GM12865 (cell line): ENCODE measurements around the gene LHFPL6.

Experiments used
- DNase-seq: peaks from one replicate; pipeline ENCODE4 v3.0.0; 2010; ENCODE audit warnings: low read depth
- H3K4me3 ChIP-seq: 2 replicates; pipeline ENCODE4 v1.5.1; 2011; ENCODE audit warnings: mild to moderate bottlenecking, low read depth, low read length, control low read depth
- TF ChIP-seq, protein P1 (sequence below): IDR thresholded peaks from 2 replicates; pipeline ENCODE4 v1.5.1; 2011; ENCODE audit warnings: low read length, control low read depth, low read depth, inconsistent platforms; ENCODE audit not compliant: insufficient read depth; ENCODE audit errors: missing control alignments

The LHFPL6 gene

DNA sequence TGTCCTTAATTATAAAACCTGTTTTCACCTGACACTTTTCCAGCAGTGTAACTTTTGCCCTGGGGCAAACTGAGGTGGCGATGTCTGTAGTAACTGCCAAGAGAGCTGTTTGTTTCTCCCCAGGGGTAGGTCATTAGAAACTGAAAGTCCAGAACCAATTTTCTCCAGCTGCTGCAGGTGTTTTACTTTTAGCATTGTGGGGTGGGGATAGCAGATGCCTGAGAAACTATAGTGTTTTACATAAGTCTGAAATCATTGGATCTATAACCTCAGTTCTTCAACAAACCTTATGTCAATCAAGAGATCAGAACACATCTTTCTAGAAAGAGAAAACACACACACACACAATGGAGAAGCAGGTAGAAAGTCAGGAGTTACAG lies 92.7 kb downstream of the LHFPL6 start:
- TF ChIP-seq, protein P1, sequence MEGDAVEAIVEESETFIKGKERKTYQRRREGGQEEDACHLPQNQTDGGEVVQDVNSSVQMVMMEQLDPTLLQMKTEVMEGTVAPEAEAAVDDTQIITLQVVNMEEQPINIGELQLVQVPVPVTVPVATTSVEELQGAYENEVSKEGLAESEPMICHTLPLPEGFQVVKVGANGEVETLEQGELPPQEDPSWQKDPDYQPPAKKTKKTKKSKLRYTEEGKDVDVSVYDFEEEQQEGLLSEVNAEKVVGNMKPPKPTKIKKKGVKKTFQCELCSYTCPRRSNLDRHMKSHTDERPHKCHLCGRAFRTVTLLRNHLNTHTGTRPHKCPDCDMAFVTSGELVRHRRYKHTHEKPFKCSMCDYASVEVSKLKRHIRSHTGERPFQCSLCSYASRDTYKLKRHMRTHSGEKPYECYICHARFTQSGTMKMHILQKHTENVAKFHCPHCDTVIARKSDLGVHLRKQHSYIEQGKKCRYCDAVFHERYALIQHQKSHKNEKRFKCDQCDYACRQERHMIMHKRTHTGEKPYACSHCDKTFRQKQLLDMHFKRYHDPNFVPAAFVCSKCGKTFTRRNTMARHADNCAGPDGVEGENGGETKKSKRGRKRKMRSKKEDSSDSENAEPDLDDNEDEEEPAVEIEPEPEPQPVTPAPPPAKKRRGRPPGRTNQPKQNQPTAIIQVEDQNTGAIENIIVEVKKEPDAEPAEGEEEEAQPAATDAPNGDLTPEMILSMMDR = no peak
- peak; percentile 65 for DNase-seq
- no peak overlapping the region for H3K4me3 ChIP-seq

DNA sequence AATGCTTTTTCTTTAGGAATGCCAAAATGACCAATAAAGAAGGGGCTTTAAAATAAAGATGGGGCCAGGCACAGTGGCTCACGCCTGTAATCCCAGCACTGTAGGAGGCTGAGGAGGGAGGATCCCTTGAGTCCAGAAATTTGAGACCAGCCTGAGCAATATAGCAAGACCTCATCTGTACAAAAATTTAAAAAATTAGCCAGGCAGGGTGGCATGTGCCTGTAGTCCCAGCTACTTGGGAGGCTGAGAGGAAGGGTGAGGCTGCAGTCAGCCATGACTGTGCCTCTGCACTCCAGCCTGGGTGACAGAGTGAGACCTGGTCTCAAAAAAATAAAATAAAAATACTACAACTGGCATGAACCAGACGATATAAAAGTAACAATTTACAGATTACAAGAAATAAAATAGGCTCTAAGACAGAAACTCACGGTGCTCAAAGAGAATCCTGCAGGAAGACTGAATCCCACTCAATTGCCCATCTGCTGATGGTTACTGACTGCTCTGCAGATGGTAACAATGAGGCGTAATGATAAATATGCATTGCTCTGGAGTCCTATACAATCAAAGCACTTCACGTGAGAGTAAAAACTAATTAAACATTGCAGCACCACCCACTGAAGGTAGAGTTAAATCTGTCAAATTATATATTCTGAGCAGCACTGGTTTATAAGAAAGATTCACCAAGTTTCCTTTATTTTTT lies 93.2 kb downstream of the LHFPL6 start:
- TF ChIP-seq, protein P1 = no peak
- no peak for DNase-seq
- no peak overlapping the region for H3K4me3 ChIP-seq

DNA sequence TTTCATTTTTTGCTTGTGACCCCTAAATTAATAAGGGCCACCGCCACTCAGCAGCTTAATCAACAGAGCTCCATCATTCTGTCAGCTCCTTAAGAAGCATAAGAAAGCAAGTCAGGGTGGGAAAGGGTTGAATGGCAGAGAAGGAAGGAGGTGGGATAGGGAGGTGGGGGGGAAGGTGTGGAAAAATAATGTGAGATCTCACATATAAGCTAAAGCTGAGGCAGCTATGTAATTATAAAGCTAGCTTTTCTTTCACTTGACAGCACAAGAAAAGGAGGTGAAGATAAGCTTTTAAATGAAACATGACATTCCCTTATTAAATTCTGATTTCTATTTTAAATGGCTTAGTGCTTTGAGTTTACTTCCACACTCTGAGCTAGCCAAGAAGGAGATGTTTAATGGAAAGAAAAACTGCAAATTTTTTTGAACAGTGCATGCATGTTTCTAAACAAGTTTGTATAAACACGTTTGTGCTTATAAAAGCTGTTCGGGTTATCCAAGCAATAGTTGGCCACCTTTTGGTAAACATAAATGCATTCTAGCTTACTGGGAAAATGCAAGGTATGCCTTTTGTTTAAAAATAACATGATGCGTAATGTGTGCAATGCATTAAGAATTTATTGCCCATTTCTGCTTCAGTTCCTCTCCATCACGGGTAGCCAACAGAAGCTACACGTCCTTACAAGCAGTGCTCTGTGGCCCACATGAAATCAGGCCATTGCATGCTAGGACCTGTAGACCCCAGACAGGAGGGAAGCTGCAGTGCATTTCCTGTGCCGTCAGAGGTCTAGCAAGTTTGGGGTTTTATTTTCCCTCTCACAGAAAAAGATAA lies 96.2 kb downstream of the LHFPL6 start:
- TF ChIP-seq, protein P1 = no peak
- H3K4me3 ChIP-seq = no peak overlapping the region
- DNase-seq = no peak

DNA sequence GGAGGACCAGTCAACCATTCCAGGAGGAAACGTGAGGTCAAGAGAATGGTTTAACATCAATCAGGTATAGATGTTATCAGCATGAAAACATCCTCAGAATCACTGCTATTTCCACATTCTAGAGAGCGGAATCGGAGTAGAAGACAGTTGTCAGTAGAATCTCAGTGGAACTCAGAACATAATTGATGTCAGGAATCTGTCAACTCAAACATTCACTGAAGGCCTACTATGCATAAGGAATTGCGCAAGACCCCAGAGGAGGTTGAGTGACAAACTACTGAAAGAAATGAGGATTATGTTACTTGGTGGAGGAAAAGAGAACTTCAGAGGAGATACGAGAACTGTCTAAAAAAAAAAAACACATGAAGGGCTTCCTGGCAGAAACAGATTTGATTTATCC lies 97.8 kb downstream of the LHFPL6 start:
- TF ChIP-seq, protein P1 = no peak
- H3K4me3 ChIP-seq = no peak overlapping the region
- no peak for DNase-seq

DNA sequence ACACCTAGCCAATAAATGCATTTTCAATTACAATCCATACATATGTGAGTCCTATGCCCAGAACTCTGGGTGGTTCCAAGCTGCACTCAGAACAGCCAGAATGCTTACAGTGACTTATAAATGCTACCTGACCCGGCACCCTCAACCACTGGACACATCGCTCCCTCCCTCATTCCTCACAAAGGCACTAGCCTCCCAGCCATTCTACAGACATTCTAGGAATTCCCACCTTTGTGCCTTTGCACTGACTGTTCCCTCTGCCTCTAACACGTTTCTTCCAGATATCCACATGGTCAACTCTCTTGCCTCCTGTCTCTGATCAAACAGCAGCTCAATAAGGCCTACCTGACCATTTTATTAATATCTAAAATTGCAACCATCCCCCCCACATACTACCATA lies 99.9 kb downstream of the LHFPL6 start:
- DNase-seq = no peak
- H3K4me3 ChIP-seq = no peak overlapping the region
- TF ChIP-seq, protein P1 = no peak

DNA sequence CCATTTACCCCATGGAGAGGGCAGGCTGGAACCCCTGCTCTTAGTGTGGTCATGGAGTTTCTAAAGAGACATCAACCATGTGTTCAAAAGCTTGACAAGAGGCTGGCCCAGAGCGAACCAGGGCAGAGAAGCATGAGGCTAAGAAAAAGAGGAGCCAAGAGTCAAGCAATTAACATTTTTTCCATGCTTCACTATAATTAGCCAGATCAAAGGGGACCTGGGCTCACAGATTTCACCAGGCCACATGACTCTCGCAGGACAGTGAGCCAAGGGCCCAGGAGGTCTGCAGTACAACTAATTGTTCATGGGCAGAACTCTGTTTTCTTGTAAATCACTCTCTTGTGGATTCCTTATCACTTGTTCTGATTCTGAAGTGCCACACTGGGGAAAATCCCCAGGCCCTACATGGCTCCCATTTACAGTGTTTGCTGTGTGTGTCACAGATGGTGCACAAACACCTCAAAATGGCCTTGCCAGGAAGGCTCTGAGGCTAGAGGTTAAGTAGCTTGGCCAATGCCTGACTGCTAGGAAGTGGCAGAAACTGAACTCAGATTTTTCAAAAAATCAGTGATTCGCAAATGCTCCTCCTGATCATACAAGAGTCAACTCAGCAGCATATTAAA lies 101.2 kb downstream of the LHFPL6 start:
- DNase-seq = no peak
- no peak overlapping the region for H3K4me3 ChIP-seq
- TF ChIP-seq, protein P1 = no peak

DNA sequence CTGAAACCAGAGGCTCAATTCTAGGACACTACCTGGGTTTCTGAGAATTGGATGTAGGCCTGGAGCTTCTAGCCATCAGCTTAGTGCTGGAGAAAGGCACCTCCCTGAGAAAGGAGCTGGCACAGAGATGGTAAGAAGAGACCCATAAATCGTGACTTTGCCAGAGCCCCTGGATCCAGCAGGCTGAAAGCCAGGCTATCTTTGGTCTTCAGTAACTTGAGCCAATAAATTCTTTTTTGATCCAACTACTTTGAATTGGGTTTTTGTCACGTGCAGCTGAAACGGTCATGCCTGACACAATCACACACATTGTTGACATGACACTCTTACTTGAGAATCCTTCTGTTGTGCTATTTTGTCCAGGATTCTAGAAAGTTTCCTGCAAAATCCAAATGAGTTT lies 103.4 kb downstream of the LHFPL6 start:
- DNase-seq = no peak
- TF ChIP-seq, protein P1 = no peak
- no peak overlapping the region for H3K4me3 ChIP-seq
